ENCODE results near the gene PSMD2.

DNA sequence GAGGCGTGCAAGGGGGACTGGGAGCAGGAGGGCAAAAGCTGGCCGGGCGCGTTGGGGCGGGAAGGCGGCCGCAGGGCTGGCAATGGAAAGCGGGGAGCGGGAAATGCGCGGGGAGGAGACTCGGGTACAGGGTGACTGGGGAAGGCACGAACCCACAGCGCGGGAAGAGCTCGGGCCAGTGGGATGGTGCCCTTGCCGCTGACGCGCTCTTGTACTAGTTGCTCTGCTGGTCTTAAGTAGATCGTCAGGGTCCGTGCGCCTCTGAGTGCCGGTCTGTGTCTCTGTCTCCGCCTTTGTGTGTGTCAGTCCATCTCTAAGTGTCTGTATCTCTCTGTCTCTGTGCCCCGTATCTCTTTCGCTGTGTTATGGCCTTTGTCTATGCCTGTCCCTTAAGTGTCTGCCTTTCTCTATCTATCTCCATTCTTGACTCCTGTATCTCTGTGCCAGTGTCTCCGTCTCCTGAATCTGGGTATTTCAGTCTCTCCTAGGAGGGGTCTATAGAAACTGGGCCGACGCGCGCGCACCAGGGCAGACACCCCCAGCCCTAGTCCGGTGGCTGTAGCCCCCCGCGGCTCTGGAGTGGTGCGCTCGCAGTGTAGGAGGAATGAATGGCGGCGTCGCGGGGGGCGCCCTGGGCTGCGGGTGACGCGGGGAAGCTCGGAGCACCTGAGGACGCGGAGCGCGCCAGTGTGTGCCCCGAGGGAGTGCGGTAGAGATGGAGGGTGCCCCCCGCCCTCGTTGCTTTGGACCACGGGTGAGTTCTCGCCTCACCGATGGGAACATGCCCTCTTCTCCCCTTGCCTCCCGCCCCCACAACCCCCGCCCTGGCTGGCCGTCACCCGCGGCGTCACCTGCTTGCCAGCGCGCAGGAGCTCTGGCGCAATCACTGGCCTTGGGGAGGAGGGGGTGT, 36.9 kb upstream of the PSMD2 start:
- TF ChIP-seq, protein P1, sequence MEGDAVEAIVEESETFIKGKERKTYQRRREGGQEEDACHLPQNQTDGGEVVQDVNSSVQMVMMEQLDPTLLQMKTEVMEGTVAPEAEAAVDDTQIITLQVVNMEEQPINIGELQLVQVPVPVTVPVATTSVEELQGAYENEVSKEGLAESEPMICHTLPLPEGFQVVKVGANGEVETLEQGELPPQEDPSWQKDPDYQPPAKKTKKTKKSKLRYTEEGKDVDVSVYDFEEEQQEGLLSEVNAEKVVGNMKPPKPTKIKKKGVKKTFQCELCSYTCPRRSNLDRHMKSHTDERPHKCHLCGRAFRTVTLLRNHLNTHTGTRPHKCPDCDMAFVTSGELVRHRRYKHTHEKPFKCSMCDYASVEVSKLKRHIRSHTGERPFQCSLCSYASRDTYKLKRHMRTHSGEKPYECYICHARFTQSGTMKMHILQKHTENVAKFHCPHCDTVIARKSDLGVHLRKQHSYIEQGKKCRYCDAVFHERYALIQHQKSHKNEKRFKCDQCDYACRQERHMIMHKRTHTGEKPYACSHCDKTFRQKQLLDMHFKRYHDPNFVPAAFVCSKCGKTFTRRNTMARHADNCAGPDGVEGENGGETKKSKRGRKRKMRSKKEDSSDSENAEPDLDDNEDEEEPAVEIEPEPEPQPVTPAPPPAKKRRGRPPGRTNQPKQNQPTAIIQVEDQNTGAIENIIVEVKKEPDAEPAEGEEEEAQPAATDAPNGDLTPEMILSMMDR (conservative IDR thresholded peaks at IDR 0.05) = no peak
- no peak for TF ChIP-seq ZFX (IDR thresholded peaks at IDR 0.05)

All from C4-2B (cell line).